Hepatocyte (in vitro differentiated cells): ENCODE data around the gene PON1. TPM values are rescaled to one million over a fixed set of nuclear protein-coding genes. Genes with fewer than 3 reads are reported as not detected.

Experiments used
- DNase-seq: peaks from one replicate; pipeline ENCODE4 v3.0.0-alpha.2; 2016; ENCODE audit warnings: low spot score
- H2AFZ ChIP-seq: fragments of 200-600 bp; sonication (generic); 2 replicates; pipeline ENCODE4 v1.6.0; 2016; ENCODE audit warnings: antibody characterized with exemption, mild to moderate bottlenecking
- H3K27ac ChIP-seq: fragments of 200-600 bp; sonication (generic); 2 replicates; pipeline ENCODE4 v1.5.1; 2016; ENCODE audit warnings: mild to moderate bottlenecking
- H3K27me3 ChIP-seq: fragments of 200-600 bp; sonication (generic); 2 replicates; pipeline ENCODE4 v1.6.1; 2016
- H3K36me3 ChIP-seq: fragments of 200-600 bp; sonication (generic); replicated peaks from 2 replicates; pipeline ENCODE4 v1.5.1; 2016; ENCODE audit warnings: low read depth; ENCODE audit not compliant: insufficient read depth
- H3K4me1 ChIP-seq: fragments of 200-600 bp; sonication (generic); 2 replicates; pipeline ENCODE4 v1.5.1; 2016; ENCODE audit warnings: mild to moderate bottlenecking, moderate library complexity; ENCODE audit not compliant: insufficient read depth
- H3K4me2 ChIP-seq: fragments of 200-600 bp; sonication (generic); 2 replicates; pipeline ENCODE4 v1.6.0; 2016
- H3K4me3 ChIP-seq: fragments of 200-600 bp; sonication (generic); 2 replicates; pipeline ENCODE4 v1.5.1; 2016; ENCODE audit warnings: mild to moderate bottlenecking
- H3K79me2 ChIP-seq: fragments of 200-600 bp; sonication (generic); 2 replicates; pipeline ENCODE4 v1.6.0; 2017; ENCODE audit warnings: mild to moderate bottlenecking
- H3K9me2 ChIP-seq: fragments of 200-600 bp; sonication (generic); replicated peaks from 2 replicates; pipeline ENCODE4 v1.6.0; 2017; ENCODE audit warnings: mild to moderate bottlenecking; ENCODE audit not compliant: insufficient read depth
- H3K9me3 ChIP-seq: fragments of 200-600 bp; sonication (generic); 2 replicates; pipeline ENCODE4 v1.5.1; 2016; ENCODE audit warnings: low read depth, mild to moderate bottlenecking
- H4K20me1 ChIP-seq: fragments of 200-600 bp; sonication (generic); 2 replicates; pipeline ENCODE4 v1.6.0; 2016; ENCODE audit warnings: mild to moderate bottlenecking; ENCODE audit not compliant: insufficient read depth, poor library complexity, severe bottlenecking
- EZH2 ChIP-seq: fragments of 200-600 bp; sonication (generic); IDR thresholded peaks from 2 replicates; pipeline ENCODE4 v1.6.1; 2016; ENCODE audit warnings: antibody characterized with exemption, mild to moderate bottlenecking, borderline replicate concordance
- EZH2phosphoT487 ChIP-seq: fragments of 200-600 bp; sonication (generic); IDR thresholded peaks from one replicate; pipeline ENCODE4 v1.6.1; 2018; ENCODE audit warnings: antibody characterized with exemption, mild to moderate bottlenecking, low read depth, moderate library complexity; ENCODE audit not compliant: unreplicated experiment, severe bottlenecking
- WGBS: methylation state at CpG from one replicate; pipeline ENCODE4 v1.1.6; 2016; ENCODE audit warnings: low lambda C conversion rate; ENCODE audit errors: missing lambda C conversion rate; 5-methylcytosine and 5-hydroxymethylcytosine counted together
- polyA plus RNA-seq: library from polyadenylated mRNA; unstranded; fragments of >200 nt; fragmentation: Nextera tagmentation; extraction: Ambion mirVana; gene quantifications from 2 replicates; pipeline ENCODE4 v1.2.1, GENCODE V29; 2016
- total RNA-seq: library from RNA; depleted of rRNA; stranded (reverse); fragments of >200 nt; gene quantifications from 2 replicates; pipeline ENCODE4 v1.2.3, GENCODE V29; 2014
- TF ChIP-seq, protein P1 (sequence below): fragments of 200-600 bp; sonication (generic); IDR thresholded peaks from 2 replicates; pipeline ENCODE4 v1.5.1; 2016; ENCODE audit warnings: antibody characterized with exemption, mild to moderate bottlenecking; ENCODE audit not compliant: poor library complexity

The PON1 gene
- total and polyA plus RNA-seq, 2 experiments from 2014 or later: 29.2 to 62.3 TPM

DNA sequence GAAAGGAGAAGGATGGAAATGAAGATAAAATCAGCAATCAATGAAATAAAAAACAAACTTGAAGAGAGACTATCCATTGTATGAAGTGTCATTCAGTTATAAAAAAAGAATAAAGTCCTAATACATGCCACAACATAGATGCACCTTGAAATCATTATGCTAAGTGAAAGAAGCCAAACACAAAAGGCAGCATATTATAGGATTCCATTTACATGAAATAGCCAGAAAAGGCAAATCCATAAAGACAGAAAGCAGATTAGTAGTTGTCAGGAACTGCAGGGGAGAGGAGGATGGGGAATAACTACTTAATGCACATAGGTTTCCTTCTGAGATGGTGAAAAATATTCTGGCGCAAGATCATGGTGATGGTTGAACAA, 6.6 kb upstream of the PON1 start:
- DNase-seq: no peak
- Histone ChIP-seq H3K27me3 (no peaks in the 10 kb centered on the region), H4K20me1 (no peaks in the 10 kb centered on the region), H3K4me3 (no peak overlapping the region), H3K9me3 (no peaks in the 10 kb centered on the region), H2AFZ (peak overlapping the region; percentile 38), H3K4me2 (peak overlapping the region; percentile 52), H3K36me3 (no peaks in the 10 kb centered on the region), H3K27ac (no peak overlapping the region), H3K79me2 (no peaks in the 10 kb centered on the region), H3K4me1 (peaks cover 7% of the 10 kb centered on the region), H3K9me2 (no peaks in the 10 kb centered on the region)
- WGBS: 97% methylated on average over 1 of the region's 1 CpG
- TF ChIP-seq EZH2 (no peak), EZH2phosphoT487 (no peak)
- TF ChIP-seq, protein P1, sequence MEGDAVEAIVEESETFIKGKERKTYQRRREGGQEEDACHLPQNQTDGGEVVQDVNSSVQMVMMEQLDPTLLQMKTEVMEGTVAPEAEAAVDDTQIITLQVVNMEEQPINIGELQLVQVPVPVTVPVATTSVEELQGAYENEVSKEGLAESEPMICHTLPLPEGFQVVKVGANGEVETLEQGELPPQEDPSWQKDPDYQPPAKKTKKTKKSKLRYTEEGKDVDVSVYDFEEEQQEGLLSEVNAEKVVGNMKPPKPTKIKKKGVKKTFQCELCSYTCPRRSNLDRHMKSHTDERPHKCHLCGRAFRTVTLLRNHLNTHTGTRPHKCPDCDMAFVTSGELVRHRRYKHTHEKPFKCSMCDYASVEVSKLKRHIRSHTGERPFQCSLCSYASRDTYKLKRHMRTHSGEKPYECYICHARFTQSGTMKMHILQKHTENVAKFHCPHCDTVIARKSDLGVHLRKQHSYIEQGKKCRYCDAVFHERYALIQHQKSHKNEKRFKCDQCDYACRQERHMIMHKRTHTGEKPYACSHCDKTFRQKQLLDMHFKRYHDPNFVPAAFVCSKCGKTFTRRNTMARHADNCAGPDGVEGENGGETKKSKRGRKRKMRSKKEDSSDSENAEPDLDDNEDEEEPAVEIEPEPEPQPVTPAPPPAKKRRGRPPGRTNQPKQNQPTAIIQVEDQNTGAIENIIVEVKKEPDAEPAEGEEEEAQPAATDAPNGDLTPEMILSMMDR: no peak

- peaks cover 7% of the 10 kb centered on the region for H3K4me1 ChIP-seq
- H2AFZ ChIP-seq: peak overlapping the region; percentile 38
- no peaks in the 10 kb centered on the region for H3K9me2 ChIP-seq
- peak overlapping the region; percentile 52 for H3K4me2 ChIP-seq
- no peaks in the 10 kb centered on the region for H3K27me3 ChIP-seq
- no peaks in the 10 kb centered on the region for H3K9me3 ChIP-seq
- no peaks in the 10 kb centered on the region for H4K20me1 ChIP-seq
- WGBS: 67% methylated on average over 4 of the region's 4 CpGs
- no peak overlapping the region for H3K4me3 ChIP-seq
- H3K27ac ChIP-seq: no peak overlapping the region
- no peak for DNase-seq
- TF ChIP-seq EZH2phosphoT487: no peak
- TF ChIP-seq, protein P1: no peak
- H3K36me3 ChIP-seq: no peaks in the 10 kb centered on the region
- no peaks in the 10 kb centered on the region for H3K79me2 ChIP-seq
Observed at GRCh38 chr7:95330204-95330960, 6.0 kb upstream of the PON1 start.

GRCh38 chr7:95327356-95327755, 3.0 kb upstream of the PON1 start:
- Histone ChIP-seq H3K4me3 (no peak overlapping the region), H3K4me2 (no peak overlapping the region), H3K27me3 (peaks cover 3% of the 10 kb centered on the region), H3K27ac (no peak overlapping the region), H2AFZ (no peak overlapping the region), H4K20me1 (no peaks in the 10 kb centered on the region), H3K9me2 (no peaks in the 10 kb centered on the region), H3K9me3 (no peaks in the 10 kb centered on the region), H3K4me1 (no peaks in the 10 kb centered on the region), H3K79me2 (no peaks in the 10 kb centered on the region), H3K36me3 (no peaks in the 10 kb centered on the region)
- DNase-seq: no peak
- TF ChIP-seq EZH2 (no peak), EZH2phosphoT487 (no peak)
- TF ChIP-seq, protein P1: no peak
- 81% methylated on average over 3 of the region's 3 CpGs for WGBS
